ENCODE data around the gene MSRB1. TPM values are rescaled to one million over a fixed set of nuclear protein-coding genes. Genes with fewer than 3 reads are reported as not detected.

Gene MSRB1
- total RNA-seq, 6 experiments from 2014 or later, result 21.0 to 27.4 (median 22.7) TPM

GRCh38 chr16:1932050-1933028 lies 10.7 kb downstream of the MSRB1 start:
- no peaks in the 10 kb centered on the region for H3K36me3 Mint-ChIP-seq (ENCODE audit: low read depth)
- no peaks in the 10 kb centered on the region for H3K9me3 Mint-ChIP-seq
- H3K27me3 Mint-ChIP-seq (ENCODE audit: insufficient read depth), result peaks cover 10% of the 10 kb centered on the region
- DNase-seq, result peak; percentile 9
- no peak; the same call in 1 of the 2 replicates for TF ChIP-seq CTCF (IDR thresholded peaks at IDR 0.05)
- 0 out of 2 replicates have a peak, but pooled peaks cover 5% of the 10 kb centered on the region for H3K4me1 Mint-ChIP-seq (ENCODE audit: low read depth)
- H3K4me3 Mint-ChIP-seq, result no peak overlapping the region
- no peak overlapping the region for H3K27ac Mint-ChIP-seq

- peaks cover 13% of the 10 kb centered on the region for H3K27me3 Mint-ChIP-seq (ENCODE audit: insufficient read depth)
Measured at GRCh38 chr16:1930338-1930720, 12.7 kb downstream of the MSRB1 start.

GRCh38 chr16:1929578-1930337 lies 13.2 kb downstream of the MSRB1 start:
- no peaks in the 10 kb centered on the region for H3K36me3 Mint-ChIP-seq (ENCODE audit: low read depth)
- H3K9me3 Mint-ChIP-seq, result no peaks in the 10 kb centered on the region
- H3K4me3 Mint-ChIP-seq, result no peak overlapping the region; the same call in 1 of the 2 replicates
- H3K27me3 Mint-ChIP-seq (ENCODE audit: insufficient read depth), result peaks cover 17% of the 10 kb centered on the region
- TF ChIP-seq CTCF (IDR thresholded peaks at IDR 0.05), result peak; percentile 100
- peak; percentile 62 for DNase-seq
- H3K4me1 Mint-ChIP-seq (ENCODE audit: low read depth), result 0 out of 2 replicates have a peak, but pooled peaks cover 5% of the 10 kb centered on the region
- H3K27ac Mint-ChIP-seq, result no peak overlapping the region

More at GRCh38 chr16:1930338-1930720, 12.7 kb downstream of the MSRB1 start:
- no peak for DNase-seq
- H3K27ac Mint-ChIP-seq, result no peak overlapping the region
- 0 out of 2 replicates have a peak, but pooled peaks cover 5% of the 10 kb centered on the region for H3K4me1 Mint-ChIP-seq (ENCODE audit: low read depth)
- no peak overlapping the region for H3K4me3 Mint-ChIP-seq
- H3K36me3 Mint-ChIP-seq (ENCODE audit: low read depth), result no peaks in the 10 kb centered on the region
- H3K9me3 Mint-ChIP-seq, result no peaks in the 10 kb centered on the region
- TF ChIP-seq CTCF (IDR thresholded peaks at IDR 0.05), result no peak

GRCh38 chr16:1929105-1929504 lies 13.9 kb downstream of the MSRB1 start:
- TF ChIP-seq CTCF (IDR thresholded peaks at IDR 0.05), result no peak
- DNase-seq, result no peak
- Mint-ChIP-seq H3K27ac (0 out of 2 replicates have a peak overlapping the region, but pooled peaks have one; percentile 29), H3K27me3 (ENCODE audit: insufficient read depth) (peaks cover 19% of the 10 kb centered on the region), H3K36me3 (ENCODE audit: low read depth) (no peaks in the 10 kb centered on the region), H3K4me1 (ENCODE audit: low read depth) (0 out of 2 replicates have a peak, but pooled peaks cover 5% of the 10 kb centered on the region), H3K9me3 (no peaks in the 10 kb centered on the region), H3K4me3 (peak overlapping the region; percentile 83)

GRCh38 chr16:1926271-1926670 lies 16.7 kb downstream of the MSRB1 start:
- Mint-ChIP-seq H3K4me1 (ENCODE audit: low read depth) (0 out of 2 replicates have a peak, but pooled peaks cover 5% of the 10 kb centered on the region), H3K9me3 (no peaks in the 10 kb centered on the region), H3K4me3 (no peak overlapping the region), H3K36me3 (ENCODE audit: low read depth) (0 out of 2 replicates have a peak, but pooled peaks cover 5% of the 10 kb centered on the region), H3K27me3 (ENCODE audit: insufficient read depth) (peaks cover 38% of the 10 kb centered on the region), H3K27ac (no peak overlapping the region)
- TF ChIP-seq CTCF (IDR thresholded peaks at IDR 0.05), result no peak
- DNase-seq, result no peak
